H9 (cell line): ENCODE measurements around the gene TBXA2R. TPM values are rescaled to one million over a fixed set of nuclear protein-coding genes. Genes with fewer than 3 reads are reported as not detected.

ENCODE experiments used
- DNase-seq: peaks from one replicate; pipeline ENCODE4 v3.0.0-alpha.2; 2017
- H2AFZ ChIP-seq: one replicate; pipeline ENCODE4 v1.6.1; 2013; ENCODE audit warnings: mild to moderate bottlenecking, low read length, control low read depth, moderate library complexity
- H2AK5ac ChIP-seq: 2 replicates; pipeline ENCODE4 v1.6.1; 2013; ENCODE audit warnings: low read length, control low read depth, mixed read lengths; ENCODE audit not compliant: insufficient read length
- H2BK120ac ChIP-seq: one replicate; pipeline ENCODE4 v1.6.1; 2013; ENCODE audit warnings: low read depth, mild to moderate bottlenecking, low read length, control low read depth, inconsistent platforms; ENCODE audit not compliant: poor library complexity, severe bottlenecking
- H2BK12ac ChIP-seq: 2 replicates; pipeline ENCODE4 v1.6.1; 2013; ENCODE audit warnings: low read length, control low read depth, mixed read lengths, low read depth; ENCODE audit not compliant: insufficient read length
- H2BK15ac ChIP-seq: 2 replicates; pipeline ENCODE4 v1.6.1; 2013; ENCODE audit warnings: low read depth, low read length, control low read depth
- H2BK20ac ChIP-seq: one replicate; pipeline ENCODE4 v1.6.1; 2013; ENCODE audit warnings: low read depth, mild to moderate bottlenecking, low read length, control low read depth, inconsistent platforms; ENCODE audit not compliant: poor library complexity, severe bottlenecking
- H2BK5ac ChIP-seq: 2 replicates; pipeline ENCODE4 v1.6.1; 2013; ENCODE audit warnings: low read length, control low read depth, mixed read lengths; ENCODE audit not compliant: insufficient read length
- H3K14ac ChIP-seq: 2 replicates; pipeline ENCODE4 v1.6.1; 2013; ENCODE audit warnings: low read length, control low read depth; ENCODE audit not compliant: insufficient read depth
- H3K18ac ChIP-seq: 2 replicates; pipeline ENCODE4 v1.6.1; 2013; ENCODE audit warnings: low read depth, mild to moderate bottlenecking, mixed read lengths, low read length, control low read depth; ENCODE audit not compliant: insufficient read length
- H3K23ac ChIP-seq: 2 replicates; pipeline ENCODE4 v1.6.1; 2013; ENCODE audit warnings: low read length, control low read depth, mixed read lengths, low read depth; ENCODE audit not compliant: insufficient read length
- H3K23me2 ChIP-seq: 2 replicates; pipeline ENCODE4 v1.6.1; 2013; ENCODE audit warnings: low read depth, mild to moderate bottlenecking, mixed read lengths, low read length, control low read depth; ENCODE audit not compliant: insufficient read length, poor library complexity, severe bottlenecking
- H3K27ac ChIP-seq: 2 replicates; pipeline ENCODE4 v1.5.1; 2013; ENCODE audit warnings: low read length, control low read depth, mixed read lengths, low read depth; ENCODE audit not compliant: insufficient read length
- H3K27me3 ChIP-seq: 2 replicates; pipeline ENCODE4 v1.6.1; 2013; ENCODE audit warnings: low read length, control low read depth, inconsistent platforms; ENCODE audit not compliant: insufficient read depth
- H3K4ac ChIP-seq: 2 replicates; pipeline ENCODE4 v1.6.1; 2013; ENCODE audit warnings: low read depth, mild to moderate bottlenecking, control low read depth, inconsistent platforms, low read length, moderate library complexity
- H3K4me1 ChIP-seq: 2 replicates; pipeline ENCODE4 v1.6.1; 2013; ENCODE audit warnings: low read length, control low read depth, inconsistent platforms; ENCODE audit not compliant: insufficient read depth
- H3K4me2 ChIP-seq: 2 replicates; pipeline ENCODE4 v1.6.1; 2013; ENCODE audit warnings: low read length, control low read depth, mixed read lengths; ENCODE audit not compliant: insufficient read length, insufficient read depth
- H3K56ac ChIP-seq: 2 replicates; pipeline ENCODE4 v1.6.1; 2013; ENCODE audit warnings: low read depth, mild to moderate bottlenecking, mixed read lengths, low read length, control low read depth; ENCODE audit not compliant: insufficient read length
- H3K79me1 ChIP-seq: 2 replicates; pipeline ENCODE4 v1.6.1; 2013; ENCODE audit warnings: low read depth, mild to moderate bottlenecking, moderate library complexity, low read length, control low read depth, inconsistent platforms; ENCODE audit not compliant: insufficient read depth, poor library complexity, severe bottlenecking
- H3K79me2 ChIP-seq: 2 replicates; pipeline ENCODE4 v1.6.1; 2013; ENCODE audit warnings: low read length, control low read depth, inconsistent platforms; ENCODE audit not compliant: insufficient read depth
- H3K9ac ChIP-seq: 2 replicates; pipeline ENCODE4 v1.6.1; 2013; ENCODE audit warnings: low read length, control low read depth, mixed read lengths; ENCODE audit not compliant: insufficient read length; ENCODE audit errors: extremely low read depth
- H3K9me3 ChIP-seq: one replicate; pipeline ENCODE4 v1.6.1; 2013; ENCODE audit warnings: low read depth, low read length, inconsistent platforms; ENCODE audit not compliant: control insufficient read depth
- H3T11ph ChIP-seq: one replicate; pipeline ENCODE4 v1.6.1; 2013; ENCODE audit warnings: mild to moderate bottlenecking, low read length, control low read depth, inconsistent platforms
- H4K20me1 ChIP-seq: one replicate; pipeline ENCODE4 v1.6.1; 2013; ENCODE audit not compliant: control insufficient read depth, insufficient read length, insufficient read depth
- H4K5ac ChIP-seq: 2 replicates; pipeline ENCODE4 v1.6.1; 2013; ENCODE audit warnings: low read depth, mild to moderate bottlenecking, mixed read lengths, low read length, control low read depth; ENCODE audit not compliant: insufficient read length
- H4K8ac ChIP-seq: replicated peaks from 2 replicates; pipeline ENCODE4 v1.6.1; 2013; ENCODE audit warnings: low read length, control low read depth, mixed read lengths, low read depth; ENCODE audit not compliant: insufficient read length
- H4K91ac ChIP-seq: 2 replicates; pipeline ENCODE4 v1.6.1; 2013; ENCODE audit warnings: low read depth, mild to moderate bottlenecking, moderate library complexity, mixed read lengths, low read length, control low read depth; ENCODE audit not compliant: insufficient read length
- H3K27ac Mint-ChIP-seq, 3 experiments: 2 replicates in 2 of 3; 3 replicates in 1 of 3; pipeline ENCODE4 v1.8.0; 2020 to 2021; ENCODE audit warnings: mixed read lengths in 3 of 3, mild to moderate bottlenecking in 1 of 3, moderate library complexity in 1 of 3
- H3K27me3 Mint-ChIP-seq: 2 replicates; pipeline ENCODE4 v1.8.0; 2021; ENCODE audit warnings: low read depth, mild to moderate bottlenecking, moderate library complexity, mixed read lengths
- H3K36me3 Mint-ChIP-seq, 3 experiments: 2 replicates in 2 of 3; 3 replicates in 1 of 3; pipeline ENCODE4 v1.8.0; 2020 to 2021; ENCODE audit warnings: low read depth in 3 of 3, mixed read lengths in 3 of 3; ENCODE audit not compliant: insufficient read depth in 1 of 3
- H3K4me1 Mint-ChIP-seq, 2 experiments: 2 replicates each; pipeline ENCODE4 v1.8.0; 2020; ENCODE audit warnings: mixed read lengths in 2 of 2
- H3K4me3 Mint-ChIP-seq, 2 experiments: 2 replicates in 1 of 2; 3 replicates in 1 of 2; pipeline ENCODE4 v1.8.0; 2020 to 2021; ENCODE audit warnings: mild to moderate bottlenecking in 2 of 2, mixed read lengths in 2 of 2, moderate library complexity in 1 of 2
- H3K9me3 Mint-ChIP-seq, 2 experiments: 2 replicates in 1 of 2; 3 replicates in 1 of 2; pipeline ENCODE4 v1.8.0; 2020; ENCODE audit warnings: mild to moderate bottlenecking in 2 of 2, mixed read lengths in 2 of 2, moderate library complexity in 1 of 2
- CTCF ChIP-seq: fragments of 200-600 bp; sonication (generic); conservative IDR thresholded peaks from 3 replicates; pipeline ENCODE4 v1.8.0; 2021; ENCODE audit warnings: antibody characterized with exemption, mild to moderate bottlenecking
- WGBS: extraction: QIAGEN DNeasy Blood & Tissue Kit; methylation state at CpG from one replicate; pipeline ENCODE4 v1.1.7; 2013; ENCODE audit warnings: missing lambda C conversion rate, low lambda C conversion rate, mixed read lengths; ENCODE audit not compliant: insufficient read length; ENCODE audit errors: extremely low coverage; 5-methylcytosine and 5-hydroxymethylcytosine counted together
- total RNA-seq: library from RNA; stranded (reverse); gene quantifications from 2 replicates; pipeline ENCODE4 v1.2.1, GENCODE V29; 2021

Gene TBXA2R
- total RNA-seq, 1 experiment from 2014 or later, result 0.63 TPM

GRCh38 chr19:3586127-3586626, 20.5 kb downstream of the TBXA2R start:
- no peaks in the 10 kb centered on the region for H3K4me1 Mint-ChIP-seq
- H4K8ac ChIP-seq, result no peak overlapping the region
- peaks cover 68% of the 10 kb centered on the region for H3K27me3 Mint-ChIP-seq
- H4K91ac ChIP-seq, result no peak overlapping the region
- peaks cover 3% of the 10 kb centered on the region for H3K23me2 ChIP-seq
- no peak overlapping the region for H3K27ac Mint-ChIP-seq
- H3K27me3 ChIP-seq, result no peaks in the 10 kb centered on the region; the same call in 1 of the 2 replicates
- no peaks in the 10 kb centered on the region; the same call in 1 of the 2 replicates for H3K4me1 ChIP-seq
- H3K56ac ChIP-seq, result no peak overlapping the region
- DNase-seq, result peak; percentile 65
- H3K79me2 ChIP-seq, result no peaks in the 10 kb centered on the region
- TF ChIP-seq CTCF, result peak; percentile 83
- H3K23ac ChIP-seq, result no peak overlapping the region
- no CpG with 5 or more reads among the region's 16 CpGs for WGBS
- no peak overlapping the region for H3K9ac ChIP-seq
- no peak overlapping the region for H2BK5ac ChIP-seq
- no peak overlapping the region for H3K18ac ChIP-seq
- no peaks in the 10 kb centered on the region for H3K79me1 ChIP-seq
- no peak overlapping the region for H3K4ac ChIP-seq
- H3K4me3 Mint-ChIP-seq, result peak overlapping the region; percentile 29 to 68
- H3T11ph ChIP-seq, result no peak overlapping the region
- H2BK15ac ChIP-seq, result no peak overlapping the region
- H3K36me3 Mint-ChIP-seq, result no peaks in the 10 kb centered on the region; a peak in 1 of 7 replicates
- H2AK5ac ChIP-seq, result no peak overlapping the region
- H3K9me3 ChIP-seq, result no peaks in the 10 kb centered on the region
- no peak overlapping the region for H2BK12ac ChIP-seq
- H4K5ac ChIP-seq, result no peak overlapping the region
- no peak overlapping the region for H3K27ac ChIP-seq
- H2BK120ac ChIP-seq, result no peak overlapping the region
- peak overlapping the region; percentile 45 for H3K4me2 ChIP-seq
- no peak overlapping the region for H3K14ac ChIP-seq
- H4K20me1 ChIP-seq, result no peaks in the 10 kb centered on the region
- H2AFZ ChIP-seq, result no peak overlapping the region
- H3K9me3 Mint-ChIP-seq, result peaks cover 8 to 10% of the 10 kb centered on the region in 2 experiments
- no peak overlapping the region for H2BK20ac ChIP-seq
